Measurements from ENCODE around the gene AWAT1.

DNA sequence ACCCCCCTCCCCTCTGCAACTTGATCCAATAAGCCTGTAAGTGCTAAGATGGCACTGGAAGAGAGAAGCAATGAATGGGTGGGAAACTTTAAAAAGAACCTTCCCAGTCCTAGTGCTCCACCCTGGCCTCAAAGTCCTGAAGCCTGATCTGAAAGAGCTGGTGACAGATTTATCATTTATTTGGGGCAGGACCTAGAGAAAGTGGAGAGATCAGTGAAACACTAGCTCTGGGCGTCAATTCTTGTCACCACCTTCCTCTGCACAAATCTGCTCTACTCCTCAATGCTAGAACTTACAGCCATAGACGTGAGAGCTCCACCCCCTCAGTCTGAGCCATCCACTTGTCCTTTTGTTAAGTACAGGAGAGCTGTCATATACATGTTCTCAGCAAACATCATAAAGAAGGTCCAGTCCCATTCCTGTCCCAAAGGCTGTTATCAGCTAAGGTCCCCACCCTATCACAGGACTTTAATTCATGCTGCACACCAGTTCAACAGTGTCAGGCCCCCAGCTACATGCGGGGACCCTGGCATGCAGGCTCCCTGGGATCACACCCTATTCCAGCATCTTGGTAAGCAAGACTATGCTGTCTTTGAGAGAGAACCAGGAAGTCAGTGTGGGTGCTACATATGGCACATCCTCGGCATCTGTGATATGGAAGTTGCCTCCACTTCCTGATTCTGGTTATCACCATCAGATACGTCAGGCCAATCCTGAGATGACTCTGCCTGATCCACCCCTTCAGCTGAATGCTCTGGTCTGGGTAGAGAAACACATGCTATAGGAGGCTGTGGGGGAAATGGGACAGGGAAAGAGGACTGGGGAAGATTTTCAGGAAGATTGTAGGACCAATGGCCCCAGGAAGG lies 23.2 kb downstream of the AWAT1 start:
- TF ChIP-seq EZH2 (IDR thresholded peaks at IDR 0.05; ENCODE audit: insufficient read depth, poor library complexity, severe bottlenecking) (no peak), EZH2phosphoT487 (IDR thresholded peaks at IDR 0.05; ENCODE audit: insufficient read depth, low read depth) (no peak)
